Keratinocyte (primary cell): ENCODE data around the gene ZC3H12D. TPM values are rescaled to one million over a fixed set of nuclear protein-coding genes. Genes with fewer than 3 reads are reported as not detected.

ENCODE experiments used
- DNase-seq: peaks from one replicate; pipeline ENCODE4 v3.0.0-alpha.2; 2011; ENCODE audit warnings: low read depth, missing footprints, low spot score
- FAIRE-seq: peaks from 2 replicates; lab custom pipeline; 2011; peaks lifted over from hg19 to GRCh38; lab: Jason Lieb, UNC
- H2AFZ ChIP-seq: 2 replicates; pipeline ENCODE4 v1.6.0; 2012; ENCODE audit warnings: low read length, control low read depth, inconsistent platforms; ENCODE audit not compliant: control insufficient read depth
- H3K27ac ChIP-seq: 2 replicates; pipeline ENCODE4 v1.5.1; 2011; ENCODE audit warnings: low read length; ENCODE audit not compliant: control insufficient read depth, insufficient read depth
- H3K27me3 ChIP-seq: 3 replicates; pipeline ENCODE4 v1.6.0; 2011; ENCODE audit warnings: low read length; ENCODE audit not compliant: control insufficient read depth, insufficient read depth; ENCODE audit errors: extremely low read depth
- H3K36me3 ChIP-seq, 2 experiments: 2 replicates in 1 of 2; 3 replicates in 1 of 2; pipeline ENCODE4 v1.5.1; 2011; ENCODE audit warnings: low read length in 2 of 2, mild to moderate bottlenecking in 1 of 2; ENCODE audit not compliant: control insufficient read depth in 2 of 2, insufficient read depth in 2 of 2; ENCODE audit errors: extremely low read depth in 1 of 2
- H3K4me1 ChIP-seq: 3 replicates; pipeline ENCODE4 v1.5.1; 2011; ENCODE audit warnings: low read length; ENCODE audit not compliant: control insufficient read depth, insufficient read depth; ENCODE audit errors: extremely low read depth
- H3K4me2 ChIP-seq: 3 replicates; pipeline ENCODE4 v1.6.0; 2011; ENCODE audit warnings: low read depth, low read length; ENCODE audit not compliant: control insufficient read depth, insufficient read depth; ENCODE audit errors: extremely low read depth
- H3K4me3 ChIP-seq, 3 experiments: fragments of 200-600 bp in 1 of 3; sonication (generic) in 1 of 3; 2 replicates in 2 of 3; 3 replicates in 1 of 3; pipeline ENCODE4 v1.5.1; 2011 to 2016; ENCODE audit warnings: low read length in 3 of 3, mild to moderate bottlenecking in 3 of 3, control low read depth in 2 of 3, inconsistent platforms in 1 of 3, low read depth in 1 of 3, mixed read lengths in 1 of 3, mixed run types in 1 of 3, moderate library complexity in 1 of 3; ENCODE audit not compliant: control insufficient read depth in 2 of 3, insufficient read depth in 2 of 3; ENCODE audit errors: extremely low read depth in 1 of 3
- H3K79me2 ChIP-seq: 2 replicates; pipeline ENCODE4 v1.6.0; 2012; ENCODE audit warnings: low read length; ENCODE audit not compliant: control insufficient read depth, insufficient read depth
- H3K9ac ChIP-seq: 3 replicates; pipeline ENCODE4 v1.6.0; 2011; ENCODE audit warnings: low read length; ENCODE audit not compliant: control insufficient read depth, insufficient read depth; ENCODE audit errors: extremely low read depth
- H3K9me1 ChIP-seq: 3 replicates; pipeline ENCODE4 v1.6.0; 2011; ENCODE audit warnings: low read length; ENCODE audit not compliant: control insufficient read depth, insufficient read depth; ENCODE audit errors: extremely low read depth
- H3K9me3 ChIP-seq: 2 replicates; pipeline ENCODE4 v1.5.1; 2012; ENCODE audit warnings: low read depth, low read length; ENCODE audit not compliant: control insufficient read depth
- H4K20me1 ChIP-seq: 3 replicates; pipeline ENCODE4 v1.6.0; 2011; ENCODE audit warnings: low read length; ENCODE audit not compliant: control insufficient read depth, insufficient read depth; ENCODE audit errors: extremely low read depth
- CTCF ChIP-seq, 3 experiments: IDR thresholded peaks in 1 of 3; conservative IDR thresholded peaks in 1 of 3; optimal IDR thresholded peaks in 1 of 3; 2 replicates in 2 of 3; 3 replicates in 1 of 3; pipeline versions ENCODE3 to v1.5.1; 2011; ENCODE audit warnings: low read length in 3 of 3, mild to moderate bottlenecking in 3 of 3, moderate library complexity in 2 of 3, control low read depth in 1 of 3, inconsistent platforms in 1 of 3; ENCODE audit not compliant: insufficient read depth in 2 of 3; ENCODE audit errors: extremely low read depth in 1 of 3
- EZH2 ChIP-seq: IDR thresholded peaks from one replicate; pipeline ENCODE4 v1.6.1; 2012; ENCODE audit warnings: inconsistent platforms, mild to moderate bottlenecking, low read length, moderate library complexity
- dilution Hi-C: fragments of 300-500 bp; cut with MboI; formaldehyde crosslinking; loops from one replicate; pipeline ENCODE4 v1.7.0; 2020; ENCODE audit warnings: low sequenced_read_pairs; ENCODE audit not compliant: extremely low pct_ligation_motif_present
- polyA plus RNA-seq, 5 experiments: library from polyadenylated mRNA; depleted of rRNA in 3 of 5; stranded (reverse) in 3 of 5; stranded (forward) in 1 of 5; unstranded in 1 of 5; fragments of >200 nt; gene quantifications; 1 replicate in 1 of 5; 2 replicates in 3 of 5; 3 replicates in 1 of 5; pipeline versions ENCODE4 v1.2.1 to v1.2.3, GENCODE V29; 2011 to 2012; ENCODE audit warnings: missing spikeins in 2 of 5, low read depth in 1 of 5, low replicate concordance in 1 of 5

ZC3H12D gene
- polyA plus RNA-seq, 1 donor (not counting 4 experiments of a cell fraction or from before 2014, with no cell fraction given), result 0.04 TPM

GRCh38 chr6:149459761-149460160 lies 25.1 kb downstream of the ZC3H12D start:
- FAIRE-seq (no peak), DNase-seq (no peak)
- H3K27me3 ChIP-seq, result no peaks in the 10 kb centered on the region

GRCh38 chr6:149458806-149459205 lies 26.0 kb downstream of the ZC3H12D start:
- H3K9ac ChIP-seq, result no peak overlapping the region
- no peak overlapping the region for H3K4me2 ChIP-seq
- DNase-seq, result no peak
- no peak overlapping the region for H2AFZ ChIP-seq
- no peaks in the 10 kb centered on the region for H3K36me3 ChIP-seq
- no peaks in the 10 kb centered on the region for H3K27me3 ChIP-seq
- H3K9me1 ChIP-seq, result no peaks in the 10 kb centered on the region
- H3K4me1 ChIP-seq, result peaks cover 8% of the 10 kb centered on the region
- H3K9me3 ChIP-seq, result no peaks in the 10 kb centered on the region
- no peaks in the 10 kb centered on the region for H4K20me1 ChIP-seq
- H3K27ac ChIP-seq, result no peak overlapping the region
- no peak for FAIRE-seq
- H3K79me2 ChIP-seq, result no peaks in the 10 kb centered on the region
- TF ChIP-seq CTCF (optimal IDR thresholded peaks at IDR 0.05 in 1 of 3, IDR thresholded peaks at IDR 0.05 in 1 of 3, conservative IDR thresholded peaks at IDR 0.05 in 1 of 3; ENCODE audit: extremely low read depth in 1 of 3, insufficient read depth in 2 of 3, low read length in 3 of 3) (no peak), EZH2 (no peak)
- dilution Hi-C loops, result no loop called here
- no peak overlapping the region for H3K4me3 ChIP-seq

More at GRCh38 chr6:149459761-149460160, 25.1 kb downstream of the ZC3H12D start:
- Histone ChIP-seq H3K27ac (no peak overlapping the region), H2AFZ (no peak overlapping the region), H3K9ac (no peak overlapping the region), H3K4me1 (no peaks in the 10 kb centered on the region), H3K4me2 (no peak overlapping the region), H3K4me3 (no peak overlapping the region), H3K79me2 (no peaks in the 10 kb centered on the region), H3K36me3 (no peaks in the 10 kb centered on the region), H3K9me1 (no peaks in the 10 kb centered on the region), H4K20me1 (no peaks in the 10 kb centered on the region), H3K9me3 (no peaks in the 10 kb centered on the region)
- dilution Hi-C loops, result no loop called here
- TF ChIP-seq CTCF (optimal IDR thresholded peaks at IDR 0.05 in 1 of 3, IDR thresholded peaks at IDR 0.05 in 1 of 3, conservative IDR thresholded peaks at IDR 0.05 in 1 of 3; ENCODE audit: extremely low read depth in 1 of 3, insufficient read depth in 2 of 3, low read length in 3 of 3) (no peak), EZH2 (no peak)
